Nephron progenitor cell (in vitro differentiated cells): ENCODE data around the gene RAC2.
A peak's percentile ranks its signal among the peaks of the same experiment; 100 is the strongest.

Source experiments
- DNase-seq: peaks from one replicate; pipeline ENCODE4 v3.0.0; 2021
- H3K27ac Mint-ChIP-seq: 2 replicates; pipeline ENCODE4 v1.8.0; 2021; ENCODE audit warnings: mild to moderate bottlenecking, moderate library complexity, mixed read lengths
- H3K27me3 Mint-ChIP-seq: 2 replicates; pipeline ENCODE4 v1.8.0; 2021; ENCODE audit warnings: mild to moderate bottlenecking, low read depth, mixed read lengths; ENCODE audit not compliant: poor library complexity
- H3K36me3 Mint-ChIP-seq: 2 replicates; pipeline ENCODE4 v1.8.0; 2021; ENCODE audit warnings: low read depth, mixed read lengths
- H3K4me1 Mint-ChIP-seq: 2 replicates; pipeline ENCODE4 v1.8.0; 2021; ENCODE audit warnings: mixed read lengths
- H3K4me3 Mint-ChIP-seq: 2 replicates; pipeline ENCODE4 v1.8.0; 2021; ENCODE audit warnings: mild to moderate bottlenecking, moderate library complexity, mixed read lengths
- H3K9me3 Mint-ChIP-seq: 2 replicates; pipeline ENCODE4 v1.8.0; 2021; ENCODE audit warnings: mild to moderate bottlenecking, moderate library complexity, mixed read lengths
- TF ChIP-seq, protein P1 (sequence below): fragments of 200-600 bp; sonication (generic); IDR thresholded peaks from 2 replicates; pipeline ENCODE4 v1.5.0; 2021; ENCODE audit warnings: antibody characterized with exemption

The RAC2 gene

DNA sequence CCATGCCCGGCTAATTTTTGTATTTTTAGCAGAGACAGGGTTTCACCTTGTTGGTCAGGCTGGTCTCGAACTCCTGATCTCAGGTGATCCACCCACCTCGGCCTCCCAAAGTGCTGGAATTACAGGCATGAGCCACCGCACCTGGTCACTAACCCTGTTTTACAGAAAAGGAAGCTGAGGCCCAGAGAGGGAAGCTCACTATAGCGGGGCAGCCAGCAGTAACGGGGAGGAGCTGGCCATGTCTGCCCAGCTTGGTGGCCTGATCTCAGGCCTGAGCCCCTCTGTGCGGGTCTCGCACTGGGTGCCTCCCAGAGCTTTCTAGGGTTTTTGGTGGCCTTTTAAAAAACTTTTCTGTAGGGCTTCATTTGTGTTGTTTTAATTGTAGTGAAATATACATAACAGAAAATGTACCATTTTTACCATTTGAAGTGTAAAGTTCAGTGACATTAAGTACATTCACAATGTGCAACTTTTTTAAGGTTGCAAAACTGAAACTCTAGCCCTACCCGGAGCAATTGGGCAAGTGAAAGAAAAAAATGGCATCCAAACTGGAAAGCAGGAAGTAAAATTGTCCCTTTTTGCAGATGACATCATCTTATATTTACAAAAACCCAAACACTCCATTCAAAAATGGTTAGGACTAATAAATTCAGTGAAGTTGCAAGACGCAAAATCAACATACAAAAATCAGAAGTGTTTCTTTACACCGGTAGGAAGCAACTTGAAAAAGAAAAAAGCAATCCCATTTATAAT, 23.8 kb upstream of the RAC2 start:
- Mint-ChIP-seq H3K4me1 (peaks cover 9% of the 10 kb centered on the region), H3K9me3 (peaks cover 28% of the 10 kb centered on the region), H3K4me3 (no peak overlapping the region), H3K36me3 (no peaks in the 10 kb centered on the region), H3K27ac (no peak overlapping the region), H3K27me3 (peaks cover 52% of the 10 kb centered on the region)
- TF ChIP-seq, protein P1, sequence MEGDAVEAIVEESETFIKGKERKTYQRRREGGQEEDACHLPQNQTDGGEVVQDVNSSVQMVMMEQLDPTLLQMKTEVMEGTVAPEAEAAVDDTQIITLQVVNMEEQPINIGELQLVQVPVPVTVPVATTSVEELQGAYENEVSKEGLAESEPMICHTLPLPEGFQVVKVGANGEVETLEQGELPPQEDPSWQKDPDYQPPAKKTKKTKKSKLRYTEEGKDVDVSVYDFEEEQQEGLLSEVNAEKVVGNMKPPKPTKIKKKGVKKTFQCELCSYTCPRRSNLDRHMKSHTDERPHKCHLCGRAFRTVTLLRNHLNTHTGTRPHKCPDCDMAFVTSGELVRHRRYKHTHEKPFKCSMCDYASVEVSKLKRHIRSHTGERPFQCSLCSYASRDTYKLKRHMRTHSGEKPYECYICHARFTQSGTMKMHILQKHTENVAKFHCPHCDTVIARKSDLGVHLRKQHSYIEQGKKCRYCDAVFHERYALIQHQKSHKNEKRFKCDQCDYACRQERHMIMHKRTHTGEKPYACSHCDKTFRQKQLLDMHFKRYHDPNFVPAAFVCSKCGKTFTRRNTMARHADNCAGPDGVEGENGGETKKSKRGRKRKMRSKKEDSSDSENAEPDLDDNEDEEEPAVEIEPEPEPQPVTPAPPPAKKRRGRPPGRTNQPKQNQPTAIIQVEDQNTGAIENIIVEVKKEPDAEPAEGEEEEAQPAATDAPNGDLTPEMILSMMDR, result no peak
- no peak for DNase-seq

GRCh38 chr22:37267135-37267587, 23.1 kb upstream of the RAC2 start:
- Mint-ChIP-seq H3K36me3 (no peaks in the 10 kb centered on the region), H3K9me3 (peaks cover 28% of the 10 kb centered on the region), H3K4me1 (peaks cover 9% of the 10 kb centered on the region), H3K4me3 (no peak overlapping the region), H3K27me3 (peaks cover 56% of the 10 kb centered on the region), H3K27ac (no peak overlapping the region)
- peak; percentile 83 for DNase-seq
- TF ChIP-seq, protein P1, result peak; percentile 83

DNA sequence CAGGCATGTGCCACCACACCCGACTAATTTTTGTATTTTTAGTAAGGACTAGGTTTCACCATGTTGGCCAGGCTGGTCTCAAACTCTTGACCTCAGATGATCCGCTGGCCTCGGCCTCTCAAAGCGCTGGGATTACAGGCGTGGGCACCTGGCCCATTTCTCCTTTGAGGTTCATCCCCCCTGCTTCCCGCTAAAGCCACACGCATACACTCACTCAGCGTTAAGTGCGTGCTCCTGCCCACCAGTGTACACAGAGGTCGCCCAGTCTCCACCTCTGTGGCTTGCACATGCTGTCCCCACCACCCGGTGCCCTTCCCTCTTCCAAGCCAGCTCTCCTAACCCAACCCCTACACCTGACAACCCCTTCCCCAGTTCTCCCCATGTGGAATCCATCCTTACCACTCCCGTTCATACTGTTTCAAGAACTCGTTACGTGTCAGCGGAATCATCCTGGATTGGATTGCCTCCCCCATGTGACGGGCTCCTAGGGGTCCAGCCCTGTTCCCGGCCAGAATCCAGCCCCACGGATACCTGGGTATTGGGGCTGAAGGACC, 22.6 kb upstream of the RAC2 start:
- TF ChIP-seq, protein P1, result no peak
- no peak overlapping the region for H3K27ac Mint-ChIP-seq
- H3K4me1 Mint-ChIP-seq, result peaks cover 9% of the 10 kb centered on the region
- no peak for DNase-seq
- H3K27me3 Mint-ChIP-seq, result peaks cover 57% of the 10 kb centered on the region
- no peaks in the 10 kb centered on the region for H3K36me3 Mint-ChIP-seq
- H3K4me3 Mint-ChIP-seq, result no peak overlapping the region
- peaks cover 28% of the 10 kb centered on the region for H3K9me3 Mint-ChIP-seq

DNA sequence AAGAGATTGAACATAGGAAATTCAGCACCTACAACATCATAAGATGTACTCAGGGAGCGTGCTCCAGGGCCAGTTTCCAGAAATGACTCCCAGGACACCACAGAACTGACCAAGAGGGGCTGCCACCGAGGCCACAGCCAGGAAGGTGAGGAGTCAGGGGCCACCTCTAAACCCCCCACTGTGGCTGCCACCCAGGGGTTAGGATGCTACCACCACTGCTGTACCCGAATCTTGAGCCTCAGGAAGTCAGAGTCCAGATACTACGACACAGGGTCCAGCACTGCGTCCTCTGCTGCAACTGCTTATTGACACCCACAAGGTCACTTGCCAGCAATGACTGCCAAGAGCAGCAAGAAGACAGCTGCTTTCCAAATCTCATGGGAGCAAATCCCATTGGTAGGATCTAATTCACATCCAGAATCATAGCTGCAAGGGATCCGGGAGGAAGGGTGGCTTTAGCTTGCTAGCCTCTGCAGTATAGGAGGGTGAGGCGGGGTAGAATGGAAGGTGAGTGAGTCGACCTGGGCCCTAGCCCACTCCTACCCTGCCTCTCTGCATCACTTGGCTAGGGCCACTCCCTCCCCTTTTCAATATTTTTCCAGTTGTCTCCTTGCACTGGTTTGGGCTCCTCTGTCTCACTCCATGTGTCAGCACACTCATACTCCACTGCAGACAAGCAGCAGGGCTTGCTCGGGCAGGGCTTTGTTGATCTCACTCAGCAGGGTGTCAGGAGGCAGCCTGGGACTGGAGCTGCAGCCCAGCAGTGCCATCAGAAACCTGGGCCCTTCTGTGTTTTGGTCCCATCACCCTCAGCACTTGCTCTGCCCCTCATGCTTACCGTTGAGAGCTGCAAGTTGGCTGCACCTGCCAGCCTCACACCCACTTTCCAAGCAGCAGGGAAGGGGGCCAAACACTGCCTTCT, 20.2 kb upstream of the RAC2 start:
- TF ChIP-seq, protein P1, result no peak
- peaks cover 27% of the 10 kb centered on the region for H3K4me1 Mint-ChIP-seq
- no peak for DNase-seq
- no peaks in the 10 kb centered on the region for H3K36me3 Mint-ChIP-seq
- H3K27me3 Mint-ChIP-seq, result peaks cover 57% of the 10 kb centered on the region
- peaks cover 28% of the 10 kb centered on the region for H3K9me3 Mint-ChIP-seq
- H3K27ac Mint-ChIP-seq, result no peak overlapping the region
- H3K4me3 Mint-ChIP-seq, result no peak overlapping the region

- Mint-ChIP-seq H3K27ac (no peak overlapping the region), H3K27me3 (peaks cover 61% of the 10 kb centered on the region), H3K36me3 (no peaks in the 10 kb centered on the region), H3K4me1 (peaks cover 40% of the 10 kb centered on the region), H3K9me3 (peaks cover 28% of the 10 kb centered on the region), H3K4me3 (no peak overlapping the region)
- TF ChIP-seq, protein P1, result no peak
- no peak for DNase-seq
Measured at GRCh38 chr22:37262346-37262745, 18.3 kb upstream of the RAC2 start.
